ENCODE data around the gene NTN1. TPM values are rescaled to one million over a fixed set of nuclear protein-coding genes. Genes with fewer than 3 reads are reported as not detected.
"Not testable (repeated sequence)": the region's sequence is repeated elsewhere in the genome, so short reads cannot be mapped to it uniquely, and the experiment has no call there.

The NTN1 gene
- 1.0 and 1.1 TPM in 2 replicates for total RNA-seq

GRCh38 chr17:9021158-9021991, at the start of gene NTN1:
Gene NTN1 (plus strand): TSS chr17:9021510. CDS start chr17:9022374, 864 bp downstream.
- Mint-ChIP-seq H3K36me3 (ENCODE audit: low read depth) (no peaks in the 10 kb centered on the region), H3K27me3 (peaks cover 27% of the 10 kb centered on the region), H3K4me3 (peak within 1 kb of the TSS; percentile 88), H3K9me3 (no peaks in the 10 kb centered on the region), H3K27ac (peak within 1 kb of the TSS; percentile 72), H3K4me1 (peaks cover 23% of the 10 kb centered on the region)
- ChIA-PET POLR2A (interaction anchor here (0.6 to 1.3 kb wide), 3 partner anchors 12 to 56 kb away, joined by 3 to 6 read pairs (median 5); partner anchors contain the start of gene PIK3R5), CTCF (interaction anchor here (1.2 kb wide), 1 partner anchor 18 kb away, joined by 5 read pairs; no protein-coding TSS in a partner anchor)
- TF ChIP-seq CTCF (IDR thresholded peaks at IDR 0.05) = no peak
- intact Hi-C loops (cut with micrococcal nuclease) = loop anchor here (1.0 to 10.0 kb wide), 4 partner anchors 18 to 387 kb away; partner anchors contain the start of gene MYH10
- peak; percentile 73 for DNase-seq
- ATAC-seq (ENCODE audit: low read depth) = peak; percentile 84

- POLR2A ChIA-PET = no interaction called here
- Mint-ChIP-seq H3K27me3 (no peaks in the 10 kb centered on the region), H3K4me3 (no peak overlapping the region), H3K9me3 (peaks cover 9% of the 10 kb centered on the region), H3K4me1 (peaks cover 5% of the 10 kb centered on the region), H3K36me3 (ENCODE audit: low read depth) (no peaks in the 10 kb centered on the region), H3K27ac (no peak overlapping the region)
- CTCF ChIA-PET = interaction anchor here (1.0 kb wide), 1 partner anchor 23 kb away, joined by 4 read pairs; no protein-coding TSS in a partner anchor
- DNase-seq (no peak), ATAC-seq (ENCODE audit: low read depth) (no peak)
- intact Hi-C loops (cut with micrococcal nuclease) = no loop called here
- TF ChIP-seq CTCF (IDR thresholded peaks at IDR 0.05) = no peak
Observed at GRCh38 chr17:8975091-8975725, 46.1 kb upstream of the NTN1 start.

GRCh38 chr17:8976638-8977037, 44.7 kb upstream of the NTN1 start:
- ATAC-seq (ENCODE audit: low read depth) = no peak
- Mint-ChIP-seq H3K4me3 (no peak overlapping the region), H3K27ac (no peak overlapping the region), H3K4me1 (peaks cover 5% of the 10 kb centered on the region), H3K9me3 (peaks cover 6% of the 10 kb centered on the region), H3K36me3 (ENCODE audit: low read depth) (no peaks in the 10 kb centered on the region), H3K27me3 (no peaks in the 10 kb centered on the region)
- ChIA-PET POLR2A (no interaction called here), CTCF (no interaction called here)
- intact Hi-C loops (cut with micrococcal nuclease) = no loop called here
- DNase-seq = no peak
- no peak for TF ChIP-seq CTCF (IDR thresholded peaks at IDR 0.05)

- H3K36me3 Mint-ChIP-seq (ENCODE audit: low read depth) = no peaks in the 10 kb centered on the region
- no peak overlapping the region for H3K27ac Mint-ChIP-seq
- H3K4me1 Mint-ChIP-seq = peaks cover 8% of the 10 kb centered on the region
- no peaks in the 10 kb centered on the region for H3K9me3 Mint-ChIP-seq
- TF ChIP-seq CTCF (IDR thresholded peaks at IDR 0.05) = no peak
- intact Hi-C loops (cut with micrococcal nuclease) = no loop called here
- no peak overlapping the region for H3K4me3 Mint-ChIP-seq
- no peaks in the 10 kb centered on the region for H3K27me3 Mint-ChIP-seq
- POLR2A ChIA-PET = interaction anchor here (0.8 kb wide), 1 partner anchor 35 kb away, joined by 4 read pairs; no protein-coding TSS in a partner anchor
- CTCF ChIA-PET = no interaction called here
- DNase-seq = no peak
- no peak for ATAC-seq (ENCODE audit: low read depth)
Observed at GRCh38 chr17:8979715-8980114, 41.6 kb upstream of the NTN1 start.

GRCh38 chr17:8981443-8981842, 39.9 kb upstream of the NTN1 start:
- H3K4me3 Mint-ChIP-seq = no peak overlapping the region
- CTCF ChIA-PET = no interaction called here
- peaks cover 10% of the 10 kb centered on the region for H3K9me3 Mint-ChIP-seq
- TF ChIP-seq CTCF (IDR thresholded peaks at IDR 0.05) = no peak
- ATAC-seq (ENCODE audit: low read depth) (no peak), DNase-seq (no peak)
- H3K36me3 Mint-ChIP-seq (ENCODE audit: low read depth) = no peaks in the 10 kb centered on the region
- POLR2A ChIA-PET = no interaction called here
- intact Hi-C loops (cut with micrococcal nuclease) = no loop called here
- no peak overlapping the region for H3K27ac Mint-ChIP-seq
- peaks cover 23% of the 10 kb centered on the region for H3K4me1 Mint-ChIP-seq
- H3K27me3 Mint-ChIP-seq = no peaks in the 10 kb centered on the region

GRCh38 chr17:8984225-8984624, 37.1 kb upstream of the NTN1 start:
- not testable (repeated sequence) for H3K27ac Mint-ChIP-seq

More at GRCh38 chr17:8984225-8984624, 37.1 kb upstream of the NTN1 start:
- H3K27me3 Mint-ChIP-seq; ATAC-seq (ENCODE audit: low read depth); DNase-seq; H3K36me3 Mint-ChIP-seq (ENCODE audit: low read depth); intact Hi-C loops (cut with micrococcal nuclease); POLR2A ChIA-PET; H3K4me3 Mint-ChIP-seq: not testable (repeated sequence)
- CTCF ChIA-PET = interaction anchor here (2.1 kb wide), 1 partner anchor 14 kb away, joined by 6 read pairs; no protein-coding TSS in a partner anchor
- H3K4me1 Mint-ChIP-seq = peaks cover 23% of the 10 kb centered on the region
- H3K9me3 Mint-ChIP-seq = peaks cover 10% of the 10 kb centered on the region
